CD14-positive monocyte (primary cell): ENCODE results near the gene SHC2. TPM values are rescaled to one million over a fixed set of nuclear protein-coding genes. Genes with fewer than 3 reads are reported as not detected.
A peak's percentile ranks its signal among the peaks of the same experiment; 100 is the strongest.

Experiments used
- DNase-seq, 3 donors: peaks; one replicate each; pipeline ENCODE4 v3.0.0-alpha.2; 2011 to 2022
- H2AFZ ChIP-seq: 2 replicates; pipeline ENCODE4 v1.6.0; 2012; ENCODE audit warnings: mild to moderate bottlenecking, low read depth, low read length, inconsistent platforms; ENCODE audit not compliant: insufficient read depth, poor library complexity, severe bottlenecking
- H3K27ac ChIP-seq, 2 donors: 1 replicate in 1 of 2; 2 replicates in 1 of 2; pipeline ENCODE4 v1.5.1; 2012 to 2013; ENCODE audit warnings: low read length in 2 of 2, control low read depth in 1 of 2, inconsistent platforms in 1 of 2, low read depth in 1 of 2, mild to moderate bottlenecking in 1 of 2
- H3K27me3 ChIP-seq, 2 donors: one replicate each; pipeline versions ENCODE4 v1.6.0 to v1.6.1; 2011 to 2013; ENCODE audit warnings: low read length in 2 of 2; ENCODE audit not compliant: control insufficient read depth in 2 of 2, insufficient read depth in 2 of 2
- H3K36me3 ChIP-seq, 2 donors: replicated peaks in 1 of 2; 1 replicate in 1 of 2; 2 replicates in 1 of 2; pipeline versions ENCODE4 v1.5.1 to v1.6.1; 2012 to 2013; ENCODE audit warnings: low read length in 2 of 2, control low read depth in 1 of 2, inconsistent platforms in 1 of 2, mild to moderate bottlenecking in 1 of 2; ENCODE audit not compliant: insufficient read depth in 2 of 2, control insufficient read depth in 1 of 2
- H3K4me1 ChIP-seq, 2 donors: 1 replicate in 1 of 2; 2 replicates in 1 of 2; pipeline versions ENCODE4 v1.5.1 to v1.6.1; 2012 to 2013; ENCODE audit warnings: low read length in 2 of 2, control low read depth in 1 of 2, inconsistent platforms in 1 of 2, mild to moderate bottlenecking in 1 of 2, moderate library complexity in 1 of 2; ENCODE audit not compliant: insufficient read depth in 2 of 2, control insufficient read depth in 1 of 2
- H3K4me2 ChIP-seq: replicated peaks from 2 replicates; pipeline ENCODE3; 2012; ENCODE audit warnings: low read length, moderate library complexity, mild to moderate bottlenecking; ENCODE audit not compliant: poor library complexity, severe bottlenecking; ENCODE audit errors: extremely low read depth
- H3K4me3 ChIP-seq, 3 experiments: fragments of 200-600 bp in 1 of 3; sonication (generic) in 1 of 3; replicated peaks in 1 of 3; 1 replicate in 2 of 3; 2 replicates in 1 of 3; pipeline ENCODE4 v1.5.1; 2011 to 2013; ENCODE audit warnings: low read length in 3 of 3, mild to moderate bottlenecking in 3 of 3, control low read depth in 2 of 3, low read depth in 2 of 3, inconsistent platforms in 1 of 3, moderate library complexity in 1 of 3
- H3K79me2 ChIP-seq: 2 replicates; pipeline ENCODE4 v1.6.0; 2012; ENCODE audit warnings: mild to moderate bottlenecking, control low read depth, inconsistent platforms, low read length, moderate library complexity; ENCODE audit not compliant: insufficient read depth
- H3K9ac ChIP-seq: 2 replicates; pipeline ENCODE4 v1.6.0; 2017; ENCODE audit warnings: low read length, mild to moderate bottlenecking; ENCODE audit not compliant: insufficient read depth, poor library complexity, severe bottlenecking
- H3K9me3 ChIP-seq, 2 donors: replicated peaks in 1 of 2; 1 replicate in 1 of 2; 2 replicates in 1 of 2; pipeline versions ENCODE4 v1.5.1 to v1.6.1; 2012 to 2013; ENCODE audit warnings: low read length in 2 of 2, control low read depth in 1 of 2; ENCODE audit not compliant: control insufficient read depth in 1 of 2, insufficient read depth in 1 of 2
- H4K20me1 ChIP-seq: 2 replicates; pipeline ENCODE4 v1.6.0; 2012; ENCODE audit warnings: mild to moderate bottlenecking, low read length, control low read depth, moderate library complexity; ENCODE audit not compliant: insufficient read depth
- H3K27ac Mint-ChIP-seq, 7 donors: one replicate each; pipeline ENCODE4 v1.8.0; 2020; ENCODE audit warnings: mild to moderate bottlenecking in 7 of 7, mixed read lengths in 7 of 7, moderate library complexity in 6 of 7, inconsistent platforms in 2 of 7
- H3K27me3 Mint-ChIP-seq, 3 donors: one replicate each; pipeline ENCODE4 v1.8.0; 2021 to 2022; ENCODE audit warnings: low read depth in 3 of 3, mild to moderate bottlenecking in 3 of 3, mixed read lengths in 3 of 3, moderate library complexity in 3 of 3, inconsistent platforms in 1 of 3
- H3K36me3 Mint-ChIP-seq, 2 donors: one replicate each; pipeline ENCODE4 v1.8.0; 2020; ENCODE audit warnings: mixed read lengths in 2 of 2, inconsistent platforms in 1 of 2, mild to moderate bottlenecking in 1 of 2
- H3K4me1 Mint-ChIP-seq: one replicate; pipeline ENCODE4 v1.8.0; 2020; ENCODE audit warnings: mild to moderate bottlenecking, mixed read lengths
- H3K4me3 Mint-ChIP-seq, 2 donors: one replicate each; pipeline ENCODE4 v1.8.0; 2020; ENCODE audit warnings: mild to moderate bottlenecking in 2 of 2, mixed read lengths in 2 of 2, moderate library complexity in 1 of 2
- H3K9me3 Mint-ChIP-seq, 7 donors: one replicate each; pipeline ENCODE4 v1.8.0; 2020 to 2022; ENCODE audit warnings: mixed read lengths in 7 of 7, mild to moderate bottlenecking in 6 of 7, moderate library complexity in 6 of 7, inconsistent platforms in 2 of 7
- WGBS: methylation state at CpG from one replicate; pipeline ENCODE4 v1.1.5; 2013; ENCODE audit warnings: missing lambda C conversion rate; ENCODE audit not compliant: insufficient coverage; 5-methylcytosine and 5-hydroxymethylcytosine counted together
- intact Hi-C, 2 donors: fragments of 100-400 bp; cut with micrococcal nuclease; formaldehyde crosslinking; loops; one replicate each; pipeline versions ENCODE4 v1.15.0 to v1.15.1; 2023
- polyA plus RNA-seq, 3 donors: library from polyadenylated mRNA; depleted of rRNA in 1 of 3; unstranded in 2 of 3; stranded (reverse) in 1 of 3; fragments of 300-500 nt in 2 of 3; fragments of >200 nt in 1 of 3; fragmentation: Illumina TruSeq in 2 of 3; gene quantifications; 1 replicate in 2 of 3; 2 replicates in 1 of 3; pipeline ENCODE4 v1.2.3, GENCODE V29; 2012 to 2021
- small RNA-seq: library from RNA; depleted of rRNA; stranded (forward); fragments of <200 nt; gene quantifications from one replicate; pipeline ENCODE3, GENCODE V24; 2012; ENCODE audit warnings: low read depth; ENCODE audit not compliant: insufficient read length
- TF ChIP-seq, protein P1 (sequence below): fragments of 200-600 bp; IDR thresholded peaks from one replicate; pipeline ENCODE4 v1.8.0; 2022; ENCODE audit warnings: antibody characterized with exemption, mild to moderate bottlenecking

Gene SHC2
- polyA plus RNA-seq, 3 donors = not detected

DNA sequence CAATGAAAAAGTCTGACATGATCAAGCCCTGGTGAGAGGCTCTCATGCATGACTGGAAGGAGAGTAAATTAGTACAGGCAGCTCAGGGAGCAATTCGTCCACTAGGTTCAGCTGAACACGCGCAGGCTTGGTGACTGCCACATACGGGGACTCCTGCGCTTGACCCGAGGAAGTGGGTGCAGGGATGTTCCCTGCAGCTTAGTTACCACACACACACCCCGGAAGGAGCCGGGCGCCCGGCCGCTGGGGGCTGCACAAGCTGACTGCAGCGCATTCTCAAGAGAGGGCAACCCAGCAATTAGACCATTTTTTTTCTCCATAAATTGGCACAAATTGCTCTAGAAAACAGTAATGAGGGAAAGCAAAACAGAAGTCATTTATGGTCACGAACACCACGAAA is 93.3 kb downstream of the SHC2 start:
- Histone ChIP-seq H3K9ac (no peak overlapping the region), H3K36me3 (no peaks in the 10 kb centered on the region), H3K4me3 (no peak overlapping the region), H2AFZ (no peak overlapping the region), H3K79me2 (no peaks in the 10 kb centered on the region), H4K20me1 (no peaks in the 10 kb centered on the region), H3K4me1 (no peaks in the 10 kb centered on the region), H3K4me2 (no peak overlapping the region), H3K27me3 (no peaks in the 10 kb centered on the region), H3K9me3 (no peaks in the 10 kb centered on the region), H3K27ac (no peak overlapping the region)
- intact Hi-C loops = no loop called here
- peaks cover 2% of the 10 kb centered on the region for H3K4me1 Mint-ChIP-seq
- no peaks in the 10 kb centered on the region for H3K36me3 Mint-ChIP-seq
- no peak overlapping the region for H3K4me3 Mint-ChIP-seq
- peaks cover 0 to 3% (median 2%) of the 10 kb centered on the region in 7 donors for H3K9me3 Mint-ChIP-seq
- H3K27ac Mint-ChIP-seq = peak overlapping the region in 1 of 7 donors; percentile 18
- WGBS = 84% methylated on average over 9 of the region's 14 CpGs
- TF ChIP-seq, protein P1, sequence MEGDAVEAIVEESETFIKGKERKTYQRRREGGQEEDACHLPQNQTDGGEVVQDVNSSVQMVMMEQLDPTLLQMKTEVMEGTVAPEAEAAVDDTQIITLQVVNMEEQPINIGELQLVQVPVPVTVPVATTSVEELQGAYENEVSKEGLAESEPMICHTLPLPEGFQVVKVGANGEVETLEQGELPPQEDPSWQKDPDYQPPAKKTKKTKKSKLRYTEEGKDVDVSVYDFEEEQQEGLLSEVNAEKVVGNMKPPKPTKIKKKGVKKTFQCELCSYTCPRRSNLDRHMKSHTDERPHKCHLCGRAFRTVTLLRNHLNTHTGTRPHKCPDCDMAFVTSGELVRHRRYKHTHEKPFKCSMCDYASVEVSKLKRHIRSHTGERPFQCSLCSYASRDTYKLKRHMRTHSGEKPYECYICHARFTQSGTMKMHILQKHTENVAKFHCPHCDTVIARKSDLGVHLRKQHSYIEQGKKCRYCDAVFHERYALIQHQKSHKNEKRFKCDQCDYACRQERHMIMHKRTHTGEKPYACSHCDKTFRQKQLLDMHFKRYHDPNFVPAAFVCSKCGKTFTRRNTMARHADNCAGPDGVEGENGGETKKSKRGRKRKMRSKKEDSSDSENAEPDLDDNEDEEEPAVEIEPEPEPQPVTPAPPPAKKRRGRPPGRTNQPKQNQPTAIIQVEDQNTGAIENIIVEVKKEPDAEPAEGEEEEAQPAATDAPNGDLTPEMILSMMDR = no peak
- H3K27me3 Mint-ChIP-seq = peaks cover 9 to 19% (median 17%) of the 10 kb centered on the region in 3 donors
- DNase-seq = no peak

DNA sequence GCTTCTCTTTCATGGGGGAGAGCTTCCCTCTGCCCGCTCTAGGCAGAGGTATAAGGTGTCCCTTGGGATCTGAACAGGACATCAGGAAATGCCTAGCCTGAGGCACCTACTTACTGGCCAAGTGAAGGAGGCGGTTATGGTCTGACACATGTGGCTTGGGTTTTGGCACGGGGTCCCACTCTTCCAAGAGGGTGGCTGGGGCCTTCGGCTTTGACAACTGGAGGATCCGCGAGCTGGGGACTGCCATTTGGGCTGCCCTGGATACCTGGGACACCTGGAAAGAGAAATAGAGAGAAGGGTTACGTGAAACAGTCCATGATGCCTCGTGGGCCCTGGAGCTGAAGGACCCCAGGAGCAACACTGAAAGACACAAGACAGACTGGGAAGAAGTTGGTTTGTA is 93.9 kb downstream of the SHC2 start:
- Mint-ChIP-seq H3K27ac (no peak overlapping the region), H3K27me3 (peaks cover 7 to 18% (median 15%) of the 10 kb centered on the region in 3 donors), H3K9me3 (peaks cover 0 to 5% (median 3%) of the 10 kb centered on the region in 7 donors), H3K4me1 (peaks cover 2% of the 10 kb centered on the region), H3K36me3 (no peaks in the 10 kb centered on the region), H3K4me3 (no peak overlapping the region)
- no peaks in the 10 kb centered on the region for H3K27me3 ChIP-seq
- no peaks in the 10 kb centered on the region for H4K20me1 ChIP-seq
- H3K9ac ChIP-seq = no peak overlapping the region
- H3K9me3 ChIP-seq = no peaks in the 10 kb centered on the region
- intact Hi-C loops = no loop called here
- H2AFZ ChIP-seq = no peak overlapping the region
- H3K4me2 ChIP-seq = no peak overlapping the region
- TF ChIP-seq, protein P1 = no peak
- 97% methylated on average over 8 of the region's 8 CpGs for WGBS
- no peak for DNase-seq
- no peak overlapping the region for H3K27ac ChIP-seq
- H3K36me3 ChIP-seq = no peaks in the 10 kb centered on the region
- no peak overlapping the region for H3K4me3 ChIP-seq
- H3K79me2 ChIP-seq = no peaks in the 10 kb centered on the region
- no peaks in the 10 kb centered on the region for H3K4me1 ChIP-seq

Small RNA genes within 50 kb of the gene (small RNA-seq; reads per million reads assigned to genes)
- gene RNA5SP462 = not detected

Other genes starting within 250 kb of the SHC2 start
- under 1 TPM in 1 of 3 donors, not detected in 2; 0.01 TPM for gene PLPP2, start 169.6 kb downstream of the SHC2 start, polyA plus RNA-seq
- gene MIER2, start 116.2 kb downstream of the SHC2 start, polyA plus RNA-seq = 10 to 100 TPM in 1 of 3 donors, 1 to 10 TPM in 2; 3.6 to 21.9 (median 6.9) TPM
- not detected for gene C2CD4C, start 51.9 kb downstream of the SHC2 start, polyA plus RNA-seq
- under 1 TPM in 1 of 3 donors, not detected in 2; 0.17 TPM for gene MADCAM1, start 35.5 kb upstream of the SHC2 start, polyA plus RNA-seq
- gene TPGS1, start 46.5 kb upstream of the SHC2 start, polyA plus RNA-seq = 10 to 100 TPM in 2 of 3 donors, 1 to 10 TPM in 1; 9.2 to 48.1 (median 14.2) TPM
- 10 to 100 TPM; 25.2 to 49.2 (median 43.0) TPM for gene CDC34, start 70.7 kb upstream of the SHC2 start, polyA plus RNA-seq
- gene GZMM, start 83.0 kb upstream of the SHC2 start, polyA plus RNA-seq = 1 to 10 TPM in 1 of 3 donors, under 1 TPM in 2; 0.32 to 1.4 (median 0.48) TPM
- 100 to 1,000 TPM; 190 to 431 (median 364) TPM for gene BSG, start 111.6 kb upstream of the SHC2 start, polyA plus RNA-seq
- under 1 TPM in 1 of 3 donors, not detected in 2; 0.21 TPM for gene HCN2, start 128.8 kb upstream of the SHC2 start, polyA plus RNA-seq
- gene POLRMT, start 172.5 kb upstream of the SHC2 start, polyA plus RNA-seq = 10 to 100 TPM; 16.2 to 40.5 (median 17.6) TPM
- not detected for gene FGF22, start 178.8 kb upstream of the SHC2 start, polyA plus RNA-seq
- gene RNF126, start 202.2 kb upstream of the SHC2 start, polyA plus RNA-seq = 10 to 100 TPM; 29.1 to 51.6 (median 31.6) TPM
- 10 to 100 TPM in 1 of 3 donors, 1 to 10 TPM in 2; 2.5 to 42.1 (median 5.2) TPM for gene FSTL3, start 215.4 kb upstream of the SHC2 start, polyA plus RNA-seq
- gene PRSS57, start 234.4 kb upstream of the SHC2 start, polyA plus RNA-seq = 1 to 10 TPM in 1 of 3 donors, under 1 TPM in 2; 0.16 to 1.4 (median 0.78) TPM
- gene PALM, start 247.9 kb upstream of the SHC2 start, polyA plus RNA-seq = under 1 TPM in 1 of 3 donors, not detected in 2; 0.23 TPM